Fibroblast of the conjunctiva (primary cell): ENCODE measurements around the gene CRX.
"Not testable (repeated sequence)": the region's sequence is repeated elsewhere in the genome, so short reads cannot be mapped to it uniquely, and the experiment has no call there.

Source experiments
- DNase-seq: peaks from one replicate; pipeline ENCODE4 v3.0.0-alpha.2; 2010; ENCODE audit warnings: low read depth

CRX gene

GRCh38 chr19:47803671-47804070 lies 18.1 kb upstream of the CRX start:
- not testable (repeated sequence) for DNase-seq

DNA sequence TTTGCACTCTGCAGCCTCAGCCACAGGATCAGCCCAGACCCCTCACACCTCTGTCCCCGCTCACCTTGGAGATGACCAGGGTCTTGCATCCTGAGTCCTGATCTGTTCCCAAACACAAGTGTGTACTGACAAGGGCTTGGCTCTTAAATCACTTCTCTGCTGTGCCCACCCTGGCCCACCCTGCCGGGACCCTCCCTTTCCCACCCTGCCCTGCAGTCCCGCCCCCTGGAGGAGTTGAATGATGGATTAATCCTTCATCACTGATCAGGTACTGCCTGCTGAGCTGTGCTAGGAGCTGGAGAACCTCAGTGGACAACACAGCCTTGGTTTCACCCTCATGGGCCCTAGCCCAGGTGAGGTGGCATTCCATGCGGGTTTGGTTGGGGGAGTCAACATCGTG lies 17.3 kb upstream of the CRX start, which contains the start of gene TPRX1:
TPRX1 (minus strand) TSS at position 101 of the 400 bp plus-strand sequence; CDS start at position 89, 12 bp downstream.
- DNase-seq, result not testable (repeated sequence)

GRCh38 chr19:47805313-47805712 lies 16.4 kb upstream of the CRX start:
- DNase-seq, result no peak

GRCh38 chr19:47806435-47806834 lies 15.3 kb upstream of the CRX start:
- DNase-seq, result no peak

GRCh38 chr19:47813304-47813994 lies 8.3 kb upstream of the CRX start:
- peak; percentile 29 for DNase-seq

- DNase-seq, result no peak
Measured at GRCh38 chr19:47813995-47814328, 7.8 kb upstream of the CRX start.

DNA sequence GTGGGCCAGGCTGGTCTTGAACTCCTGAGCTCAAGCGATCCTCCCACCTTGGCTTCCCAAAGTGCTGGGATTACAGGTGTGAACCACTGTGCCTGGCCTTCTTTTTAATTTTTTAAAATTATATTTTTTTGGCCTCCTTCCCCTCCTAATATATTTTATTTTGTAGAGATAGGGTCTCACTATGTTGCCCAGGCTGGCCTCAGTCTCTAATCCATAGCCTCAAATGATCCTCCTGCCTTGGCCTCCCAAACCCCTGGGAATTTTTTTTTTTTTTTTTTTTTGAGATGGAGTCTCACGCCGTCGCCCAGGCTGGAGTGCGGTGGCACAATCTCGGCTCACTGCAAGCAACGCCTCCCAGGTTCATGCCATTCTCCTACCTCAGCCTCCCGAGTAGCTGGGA lies 5.5 kb upstream of the CRX start:
- not testable (repeated sequence) for DNase-seq

GRCh38 chr19:47818221-47818620 lies 3.5 kb upstream of the CRX start:
- DNase-seq, result not testable (repeated sequence)

- DNase-seq, result no peak
Measured at GRCh38 chr19:47819858-47820257, 1.9 kb upstream of the CRX start.

GRCh38 chr19:47820410-47820809 lies 1.3 kb upstream of the CRX start:
- DNase-seq, result no peak

DNA sequence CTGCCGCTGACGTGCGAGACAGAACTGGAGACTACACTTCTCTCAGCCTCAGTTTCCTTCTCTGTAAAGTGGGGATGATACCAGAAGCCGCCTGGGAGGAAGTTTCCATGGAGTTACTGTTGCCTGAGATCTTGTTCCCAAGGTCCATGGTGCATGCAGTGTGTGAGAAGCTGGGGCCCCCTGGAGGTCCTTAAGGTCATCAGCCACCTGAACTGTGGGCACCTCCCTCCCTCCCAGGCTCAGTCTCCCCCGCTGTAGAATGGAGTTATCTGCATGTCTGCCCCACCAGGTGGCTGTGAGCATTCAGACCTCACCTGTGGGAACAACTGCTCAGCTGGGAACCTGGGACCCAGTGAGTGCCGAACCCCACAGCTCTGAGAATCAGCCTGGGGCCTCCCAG lies 2.7 kb downstream of the CRX start:
- no peak for DNase-seq

- DNase-seq, result no peak
Measured at GRCh38 chr19:47826800-47827199, 5.1 kb downstream of the CRX start.

- DNase-seq, result no peak
Measured at GRCh38 chr19:47832723-47833122, 11.0 kb downstream of the CRX start.

DNA sequence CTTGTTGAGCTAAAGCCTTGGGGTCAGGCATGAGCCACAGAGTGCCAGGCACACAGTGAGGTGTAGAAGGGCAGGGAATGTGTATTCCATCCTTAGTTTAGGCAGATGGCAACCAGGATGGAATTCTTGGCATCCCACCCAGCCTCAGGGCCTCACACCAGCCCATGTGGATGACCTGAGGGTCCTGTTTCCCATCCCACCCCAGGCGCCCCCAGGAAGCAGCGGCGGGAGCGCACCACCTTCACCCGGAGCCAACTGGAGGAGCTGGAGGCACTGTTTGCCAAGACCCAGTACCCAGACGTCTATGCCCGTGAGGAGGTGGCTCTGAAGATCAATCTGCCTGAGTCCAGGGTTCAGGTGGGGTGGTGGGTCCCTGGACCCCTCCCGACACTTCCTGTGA lies 14.3 kb downstream of the CRX start:
- DNase-seq, result no peak

- no peak for DNase-seq
Measured at GRCh38 chr19:47839411-47839810, 17.7 kb downstream of the CRX start.

- no peak for DNase-seq
Measured at GRCh38 chr19:47839913-47840312, 18.2 kb downstream of the CRX start.

DNA sequence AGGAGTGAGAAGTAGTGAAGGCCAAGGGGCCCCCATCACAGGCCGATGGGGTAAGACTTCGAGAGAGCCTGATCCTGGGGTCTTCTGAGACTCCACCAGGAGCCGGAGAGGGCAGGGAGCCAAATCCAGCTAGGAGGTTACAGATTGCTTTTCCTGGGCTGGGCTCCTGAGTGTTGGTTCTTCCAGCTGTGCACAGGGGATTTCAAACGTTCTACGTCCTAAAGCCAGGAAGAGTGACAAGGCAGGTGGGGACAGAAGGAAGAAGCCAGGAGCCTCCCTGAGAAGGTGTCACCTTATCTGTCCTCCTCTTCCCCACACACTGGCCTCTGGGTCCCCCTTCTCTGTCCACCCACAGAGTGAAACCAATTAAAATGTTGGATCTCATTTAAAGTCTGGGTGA lies 21.2 kb downstream of the CRX start:
- DNase-seq, result no peak

DNA sequence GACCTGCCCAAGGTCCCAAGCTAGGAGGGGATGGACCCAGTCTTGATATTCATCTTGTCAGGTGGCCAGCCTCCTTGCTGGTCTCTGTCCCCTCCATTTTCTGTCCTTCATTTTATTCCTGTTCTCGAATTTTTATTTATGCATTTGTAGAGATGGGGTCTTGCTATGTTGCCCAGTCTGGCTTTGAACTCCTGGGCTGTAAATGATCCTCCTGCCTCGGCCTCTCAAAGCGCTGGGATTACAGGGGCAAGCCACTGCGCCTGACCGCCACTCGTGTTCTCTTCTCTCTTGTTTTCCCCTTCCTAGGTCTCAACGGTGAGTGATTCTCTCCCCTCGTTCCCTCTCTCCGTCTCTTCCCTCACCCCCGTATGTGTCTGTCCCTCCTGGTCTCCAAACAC lies 26.7 kb downstream of the CRX start:
- no peak for DNase-seq

GRCh38 chr19:47848823-47849473 lies 27.2 kb downstream of the CRX start:
- no peak for DNase-seq

DNA sequence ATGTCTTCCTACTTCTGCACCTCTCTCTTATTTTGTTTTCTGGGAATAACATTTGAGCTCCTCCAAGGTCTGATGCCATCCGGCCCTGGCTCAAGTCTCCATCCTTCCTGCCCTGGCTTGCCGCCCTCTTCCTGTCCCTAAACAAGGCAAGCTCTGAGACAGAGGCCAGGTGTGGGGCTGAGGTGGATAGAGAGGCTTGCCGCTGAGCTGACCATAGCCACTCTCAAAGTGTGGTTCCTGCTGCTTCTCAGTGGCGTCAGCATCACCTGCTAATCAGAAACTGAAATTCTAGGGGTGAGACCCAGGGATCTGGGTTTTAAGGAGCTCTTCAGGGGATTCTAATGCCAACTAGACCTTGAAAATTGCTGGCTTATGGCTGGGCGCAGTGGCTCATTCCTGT lies 31.3 kb downstream of the CRX start:
- DNase-seq, result no peak

- DNase-seq, result no peak
Measured at GRCh38 chr19:47854459-47854858, 32.7 kb downstream of the CRX start.

- DNase-seq, result not testable (repeated sequence)
Measured at GRCh38 chr19:47858231-47858630, 36.5 kb downstream of the CRX start.

GRCh38 chr19:47858646-47859285 lies 37.0 kb downstream of the CRX start, which contains the start of gene TPRX2:
TSS of gene TPRX2 (plus strand) at chr19:47859235. CDS start at chr19:47859247, 12 bp downstream.
- not testable (repeated sequence) for DNase-seq
